Activated T-cell treated with anti-CD3 and anti-CD28 coated beads, Interleukin-2, amount 50 U/mL, for 4 hours (primary cell): Measurements from ENCODE around the gene FSCN2. TPM values are rescaled to one million over a fixed set of nuclear protein-coding genes. Genes with fewer than 3 reads are reported as not detected.

ENCODE experiments used
- ATAC-seq, 2 donors: fragments of 200-7000 bp; cut with Tn5 transposase; one replicate each; pipeline ENCODE4 v1.10.0; 2021
- DNase-seq: peaks from one replicate; pipeline ENCODE4 v3.0.0-alpha.2; 2020
- H3K27me3 Mint-ChIP-seq: one replicate; pipeline ENCODE4 v1.8.0; 2021; ENCODE audit warnings: low read depth, mixed read lengths
- H3K36me3 Mint-ChIP-seq: one replicate; pipeline ENCODE4 v1.8.0; 2022; ENCODE audit warnings: mixed read lengths; ENCODE audit not compliant: insufficient read depth
- H3K4me1 Mint-ChIP-seq: one replicate; pipeline ENCODE4 v1.8.0; 2021; ENCODE audit warnings: low read depth, mixed read lengths
- H3K4me3 Mint-ChIP-seq: one replicate; pipeline ENCODE4 v1.8.0; 2021; ENCODE audit warnings: mild to moderate bottlenecking, moderate library complexity, mixed read lengths
- H3K9me3 Mint-ChIP-seq: one replicate; pipeline ENCODE4 v1.8.0; 2021; ENCODE audit warnings: mixed read lengths
- total RNA-seq, 3 donors: library from RNA; stranded (reverse); gene quantifications; one replicate each; pipeline ENCODE4 v1.2.1, GENCODE V29; 2021

FSCN2 gene
- under 1 TPM in 2 of 3 donors, not detected in 1; 0.33 to 0.58 TPM for total RNA-seq

- Mint-ChIP-seq H3K9me3 (no peaks in the 10 kb centered on the region), H3K27me3 (peaks cover 15% of the 10 kb centered on the region), H3K36me3 (no peaks in the 10 kb centered on the region), H3K4me3 (no peak within 1 kb of the TSS), H3K4me1 (no peaks in the 10 kb centered on the region)
- ATAC-seq, result no peak
- no peak for DNase-seq
Observed at GRCh38 chr17:81527591-81528383, at the start of gene FSCN2. TSS of gene FSCN2 (plus strand) at chr17:81528377. CDS start at chr17:81528532, 155 bp downstream.

- ATAC-seq (no peak), DNase-seq (no peak)
- no peaks in the 10 kb centered on the region for H3K9me3 Mint-ChIP-seq
- H3K36me3 Mint-ChIP-seq, result no peaks in the 10 kb centered on the region
- peaks cover 34% of the 10 kb centered on the region for H3K27me3 Mint-ChIP-seq
- no peak overlapping the region for H3K4me3 Mint-ChIP-seq
- H3K4me1 Mint-ChIP-seq, result peaks cover 8% of the 10 kb centered on the region
Observed at GRCh38 chr17:81479175-81480071, 48.8 kb upstream of the FSCN2 start.

- no peak for DNase-seq
- Mint-ChIP-seq H3K27me3 (peaks cover 34% of the 10 kb centered on the region), H3K9me3 (no peaks in the 10 kb centered on the region), H3K4me3 (no peak overlapping the region), H3K36me3 (no peaks in the 10 kb centered on the region), H3K4me1 (peaks cover 8% of the 10 kb centered on the region)
- no peak for ATAC-seq
Observed at GRCh38 chr17:81480140-81481072, 47.8 kb upstream of the FSCN2 start.

GRCh38 chr17:81481073-81481799, 46.9 kb upstream of the FSCN2 start:
- peak; percentile 52 to 55 for ATAC-seq
- Mint-ChIP-seq H3K4me1 (peaks cover 12% of the 10 kb centered on the region), H3K36me3 (no peaks in the 10 kb centered on the region), H3K4me3 (no peak overlapping the region), H3K9me3 (no peaks in the 10 kb centered on the region), H3K27me3 (peaks cover 34% of the 10 kb centered on the region)
- DNase-seq, result peak; percentile 61

- no peaks in the 10 kb centered on the region for H3K36me3 Mint-ChIP-seq
- peaks cover 34% of the 10 kb centered on the region for H3K27me3 Mint-ChIP-seq
- peak overlapping the region; percentile 58 for H3K4me3 Mint-ChIP-seq
- DNase-seq, result no peak
- no peaks in the 10 kb centered on the region for H3K9me3 Mint-ChIP-seq
- H3K4me1 Mint-ChIP-seq, result peaks cover 12% of the 10 kb centered on the region
- ATAC-seq, result no peak
Observed at GRCh38 chr17:81481815-81482505, 46.2 kb upstream of the FSCN2 start.

GRCh38 chr17:81482673-81483072, 45.5 kb upstream of the FSCN2 start:
- Mint-ChIP-seq H3K36me3 (no peaks in the 10 kb centered on the region), H3K4me1 (peaks cover 12% of the 10 kb centered on the region), H3K27me3 (peaks cover 36% of the 10 kb centered on the region), H3K4me3 (no peak overlapping the region), H3K9me3 (no peaks in the 10 kb centered on the region)
- ATAC-seq, result no peak
- DNase-seq, result no peak

GRCh38 chr17:81483085-81483861, 44.9 kb upstream of the FSCN2 start:
- Mint-ChIP-seq H3K4me1 (peaks cover 12% of the 10 kb centered on the region), H3K4me3 (peak overlapping the region; percentile 8), H3K27me3 (peaks cover 32% of the 10 kb centered on the region), H3K9me3 (no peaks in the 10 kb centered on the region), H3K36me3 (no peaks in the 10 kb centered on the region)
- no peak for ATAC-seq
- DNase-seq, result no peak

- Mint-ChIP-seq H3K27me3 (peaks cover 32% of the 10 kb centered on the region), H3K36me3 (no peaks in the 10 kb centered on the region), H3K4me3 (peak overlapping the region; percentile 33), H3K4me1 (peaks cover 12% of the 10 kb centered on the region), H3K9me3 (no peaks in the 10 kb centered on the region)
- ATAC-seq (peak in 1 of 2 donors; percentile 0), DNase-seq (no peak)
Observed at GRCh38 chr17:81483862-81484194, 44.3 kb upstream of the FSCN2 start.

GRCh38 chr17:81484195-81484979, 43.8 kb upstream of the FSCN2 start:
- Mint-ChIP-seq H3K4me3 (peak overlapping the region; percentile 33), H3K27me3 (peaks cover 32% of the 10 kb centered on the region), H3K36me3 (no peaks in the 10 kb centered on the region), H3K4me1 (peaks cover 12% of the 10 kb centered on the region), H3K9me3 (no peaks in the 10 kb centered on the region)
- ATAC-seq (peak; percentile 65 to 71), DNase-seq (peak; percentile 88)

GRCh38 chr17:81486199-81486810, 41.9 kb upstream of the FSCN2 start:
- DNase-seq (no peak), ATAC-seq (no peak)
- Mint-ChIP-seq H3K9me3 (no peaks in the 10 kb centered on the region), H3K36me3 (no peaks in the 10 kb centered on the region), H3K4me1 (peaks cover 10% of the 10 kb centered on the region), H3K4me3 (peak overlapping the region; percentile 8), H3K27me3 (peaks cover 26% of the 10 kb centered on the region)

GRCh38 chr17:81487089-81487486, 41.1 kb upstream of the FSCN2 start:
- Mint-ChIP-seq H3K27me3 (peaks cover 21% of the 10 kb centered on the region), H3K36me3 (no peaks in the 10 kb centered on the region), H3K9me3 (no peaks in the 10 kb centered on the region), H3K4me3 (no peak overlapping the region), H3K4me1 (peaks cover 7% of the 10 kb centered on the region)
- ATAC-seq (no peak), DNase-seq (no peak)
